DMS153 (cell line): ENCODE results near the gene TTLL11.
"Not testable (repeated sequence)": the region's sequence is repeated elsewhere in the genome, so short reads cannot be mapped to it uniquely, and the experiment has no call there.

Experiments used
- DNase-seq: peaks from one replicate; lab custom pipeline; 2025; lab: John Stamatoyannopoulos, UW

TTLL11 gene

DNA sequence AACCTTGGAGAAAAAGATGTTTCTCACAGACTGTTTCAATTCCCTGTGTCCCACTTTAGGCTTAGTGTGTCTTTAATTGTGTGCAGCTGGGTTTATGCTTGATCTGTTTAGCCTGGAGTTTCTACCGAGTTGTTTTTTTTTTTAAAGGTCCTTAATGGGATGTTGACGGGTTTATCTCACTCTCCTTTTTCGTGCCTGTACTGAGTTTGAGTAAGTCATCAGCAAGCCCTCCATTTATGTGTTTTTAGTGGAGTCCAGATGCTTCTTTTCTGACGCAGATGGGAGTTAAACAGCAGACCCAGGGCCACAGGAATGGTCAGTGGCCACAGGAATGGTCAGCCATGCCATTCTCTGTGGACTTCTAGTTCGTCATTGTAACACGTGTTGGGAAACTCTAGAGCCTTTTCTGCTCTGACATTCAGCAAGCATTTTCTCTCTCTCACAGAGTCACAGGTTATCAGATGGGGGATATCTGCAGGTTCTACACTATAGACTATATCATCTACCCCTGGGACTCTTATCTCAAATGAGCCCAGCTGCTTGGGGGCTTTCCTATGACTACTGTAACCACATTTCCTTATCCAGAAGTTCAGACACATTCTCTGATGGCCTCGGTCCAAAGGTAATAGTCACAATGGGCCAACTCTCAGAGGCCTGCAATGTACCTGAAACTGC lies 190.5 kb downstream of the TTLL11 start:
- no peak for DNase-seq

DNA sequence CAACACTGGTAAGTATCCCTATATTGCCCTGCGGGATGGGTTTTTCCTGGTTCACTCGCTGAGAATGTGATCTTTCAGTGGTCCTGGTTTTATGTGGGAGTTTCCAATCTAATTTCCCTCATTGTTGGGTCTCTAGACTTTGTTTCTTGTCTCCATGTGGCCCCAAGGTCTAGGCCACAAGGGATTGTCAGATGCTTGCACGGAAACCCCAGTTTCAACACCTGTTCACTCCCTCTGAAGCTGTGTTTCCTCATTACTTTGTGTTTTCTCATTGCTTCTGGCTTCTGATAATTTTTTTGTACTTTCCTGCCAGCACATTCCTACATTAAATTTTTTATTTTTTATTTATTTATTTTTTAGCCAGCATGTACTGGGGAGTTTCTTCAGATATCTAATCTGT lies 191.5 kb downstream of the TTLL11 start:
- DNase-seq: no peak

- no peak for DNase-seq
Measured at GRCh38 chr9:121900163-121900562, 192.9 kb downstream of the TTLL11 start.

DNA sequence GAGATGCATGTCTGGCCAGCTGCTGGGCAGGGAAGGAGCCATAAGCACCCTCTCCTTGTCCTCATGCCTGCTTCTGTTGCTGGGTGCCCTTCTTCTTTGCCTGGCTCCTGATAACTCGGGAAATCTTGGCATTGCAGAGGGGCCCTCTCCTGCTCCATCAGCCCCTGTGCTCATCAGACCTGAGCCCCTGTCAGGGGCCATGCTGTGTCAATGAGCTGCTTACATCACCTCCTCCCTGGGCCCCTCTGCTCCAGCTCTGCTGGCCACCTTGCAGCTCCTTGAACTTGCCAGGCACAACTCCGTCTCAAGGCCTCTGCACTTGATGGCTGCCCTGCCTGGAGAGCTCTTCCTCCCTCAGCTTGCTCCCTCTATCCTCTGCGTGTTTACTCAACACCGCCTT lies 194.3 kb downstream of the TTLL11 start:
- no peak for DNase-seq

GRCh38 chr9:121897140-121897539 lies 196.0 kb downstream of the TTLL11 start:
- no peak for DNase-seq

GRCh38 chr9:121896545-121896943 lies 196.6 kb downstream of the TTLL11 start:
- no peak for DNase-seq

- no peak for DNase-seq
Measured at GRCh38 chr9:121895818-121896544, 197.1 kb downstream of the TTLL11 start.

DNA sequence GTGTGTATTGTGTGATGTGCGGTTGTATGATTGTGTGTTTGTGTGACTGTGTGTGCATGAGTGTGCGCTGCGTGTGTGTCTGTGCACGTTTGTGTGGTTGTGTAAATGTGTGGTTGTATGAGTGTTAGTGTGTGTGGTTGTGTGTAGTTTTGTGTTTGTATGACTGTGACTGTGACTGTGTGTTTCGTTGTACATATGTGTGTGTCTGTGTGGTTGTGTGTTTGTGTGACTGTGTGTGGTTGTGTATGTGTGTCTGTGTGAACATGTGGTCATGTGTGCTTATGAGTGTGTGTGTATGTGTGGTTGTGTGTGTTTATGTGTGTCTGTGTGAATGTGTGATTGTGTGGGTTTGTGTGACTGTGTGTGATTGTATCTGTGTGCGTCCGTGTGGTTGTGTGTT lies 197.8 kb downstream of the TTLL11 start:
- DNase-seq: no peak

DNA sequence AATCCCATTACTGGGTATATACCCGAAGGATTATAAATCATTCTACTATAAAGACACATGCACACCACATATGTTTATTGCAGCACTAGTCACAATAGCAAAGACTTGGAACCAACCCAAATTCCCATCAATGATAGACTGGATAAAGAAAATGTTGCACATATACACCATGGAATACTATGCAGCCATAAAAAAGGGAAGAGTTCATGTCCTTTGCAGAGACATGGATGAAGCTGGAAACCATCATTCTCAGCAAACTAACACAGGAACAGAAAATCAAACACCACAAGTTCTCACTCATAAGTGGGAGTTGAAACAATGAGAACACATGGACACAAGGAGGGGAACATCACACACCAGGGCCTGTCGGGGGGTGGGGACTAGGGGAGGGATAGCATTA lies 198.7 kb downstream of the TTLL11 start:
- not testable (repeated sequence) for DNase-seq

DNA sequence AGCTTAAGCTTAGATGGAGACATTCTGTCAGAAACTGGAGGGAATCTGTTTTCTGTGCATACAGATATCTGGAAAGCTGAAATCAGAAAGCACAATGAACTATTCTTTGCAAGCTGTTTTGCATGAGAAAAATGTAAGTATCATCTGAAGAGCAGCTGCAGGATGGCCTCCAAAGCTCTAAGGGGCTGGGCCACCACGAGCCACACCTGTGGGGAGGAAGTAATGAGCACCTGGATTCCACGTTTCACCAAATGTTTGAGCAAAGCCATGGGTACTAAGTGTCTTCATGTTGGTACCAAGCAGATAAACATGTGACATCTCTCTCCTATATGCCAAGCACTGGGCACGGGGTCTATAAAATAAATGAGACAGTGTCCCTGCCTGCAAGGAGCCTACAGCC lies 199.3 kb downstream of the TTLL11 start:
- DNase-seq: no peak

DNA sequence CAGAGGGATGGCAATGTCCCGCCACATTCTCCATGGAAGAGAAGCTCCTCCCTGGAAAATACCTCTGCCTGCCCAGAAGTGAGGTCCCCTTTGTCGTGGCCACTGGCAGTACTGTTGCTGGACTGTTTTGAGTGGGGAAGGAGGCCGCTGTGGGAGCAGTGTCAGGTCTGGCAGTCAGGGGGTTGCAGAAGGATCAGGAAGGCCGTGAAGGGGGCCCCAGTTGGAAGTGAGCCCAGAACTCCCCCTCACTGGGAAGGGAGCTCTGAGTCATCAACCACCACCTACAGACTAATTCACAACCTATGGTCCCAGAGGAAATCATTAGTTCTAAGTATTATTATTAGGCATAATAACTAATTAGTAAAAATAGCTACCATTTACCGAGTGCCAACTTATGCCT lies 200.4 kb downstream of the TTLL11 start:
- DNase-seq: no peak

DNA sequence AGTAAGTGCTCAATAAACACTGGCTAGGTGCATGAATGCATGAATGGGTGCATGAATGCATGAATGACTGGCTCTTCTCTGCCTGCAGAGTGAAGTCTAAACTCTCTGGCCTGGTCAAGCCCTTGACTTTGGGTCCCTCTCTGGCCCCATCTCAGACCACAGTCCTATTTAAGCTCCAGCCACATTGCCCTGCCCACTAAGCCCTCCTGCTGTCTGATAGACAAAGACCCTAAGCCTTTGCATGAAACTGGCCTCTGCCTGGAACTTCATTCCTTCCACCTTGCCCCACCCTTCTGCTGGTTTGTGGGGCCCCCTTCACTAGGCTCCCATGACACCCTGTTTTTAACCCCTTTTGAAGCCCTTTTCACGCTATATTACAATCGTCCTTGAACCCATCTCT lies 202.4 kb downstream of the TTLL11 start:
- DNase-seq: no peak

DNA sequence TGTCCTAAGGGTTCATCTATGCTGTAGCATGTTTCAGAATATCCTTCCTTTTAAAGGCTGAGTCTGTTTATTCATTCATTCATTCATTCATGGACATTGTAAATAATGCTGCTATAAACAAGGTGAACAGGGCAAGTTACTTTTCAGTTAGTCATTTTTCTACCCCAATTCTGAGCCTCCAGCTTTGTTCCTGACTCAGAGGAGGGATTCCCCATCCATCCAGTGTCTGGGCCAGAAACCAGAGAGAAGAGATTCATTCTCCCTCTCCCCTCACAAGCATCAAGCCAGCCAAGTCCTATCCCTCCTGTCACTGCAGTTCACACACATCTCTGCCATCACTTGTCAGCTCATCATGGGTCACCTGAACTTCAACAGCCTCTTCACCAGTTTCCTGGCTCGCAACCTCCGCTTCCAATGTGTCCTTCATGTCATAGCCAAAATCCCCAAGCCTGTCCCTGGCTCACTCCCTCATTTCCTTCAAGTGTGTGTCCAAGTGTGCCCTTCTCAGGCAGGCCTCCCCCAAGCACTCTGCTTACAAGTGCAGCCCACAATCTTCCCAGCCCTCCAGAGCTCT lies 203.0 kb downstream of the TTLL11 start:
- DNase-seq: no peak

GRCh38 chr9:121888438-121888775 lies 204.7 kb downstream of the TTLL11 start:
- DNase-seq: no peak

GRCh38 chr9:121887553-121888437 lies 205.3 kb downstream of the TTLL11 start:
- no peak for DNase-seq

DNA sequence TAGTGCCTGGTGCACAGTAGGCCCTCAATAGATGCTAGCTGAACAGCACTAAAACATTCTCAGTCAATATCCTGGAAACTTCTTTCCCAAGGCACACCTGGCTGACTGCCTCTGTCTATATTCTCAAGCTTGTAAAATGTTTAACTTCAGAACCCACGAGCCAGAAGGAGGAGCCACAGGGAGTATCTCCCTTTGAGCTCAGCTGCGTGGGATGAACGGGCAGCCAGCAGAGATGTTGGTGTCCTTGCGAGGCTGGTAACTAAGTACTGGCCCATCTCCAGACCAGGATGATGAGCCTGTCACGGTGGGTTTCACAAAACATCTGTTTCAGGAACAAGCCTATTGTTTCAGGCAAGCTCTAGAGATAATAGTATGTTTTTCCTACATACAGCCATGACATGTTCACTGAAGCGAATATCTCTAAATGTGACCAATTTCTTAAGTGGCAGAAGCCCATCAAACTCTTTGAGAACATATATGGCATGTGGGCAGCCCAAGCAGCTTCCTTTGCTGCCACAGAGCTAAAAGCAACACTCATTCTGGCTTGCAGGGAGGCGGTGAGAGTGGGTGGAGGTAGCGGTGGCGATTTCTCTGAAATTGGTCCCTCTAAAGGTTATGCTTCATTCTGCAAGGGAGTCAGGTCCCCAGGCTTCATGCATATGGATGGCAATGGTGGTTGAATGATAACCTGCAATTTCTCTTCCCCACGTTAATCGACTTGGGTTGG lies 206.2 kb downstream of the TTLL11 start:
- no peak for DNase-seq

GRCh38 chr9:121885345-121885901 lies 207.7 kb downstream of the TTLL11 start:
- no peak for DNase-seq

DNA sequence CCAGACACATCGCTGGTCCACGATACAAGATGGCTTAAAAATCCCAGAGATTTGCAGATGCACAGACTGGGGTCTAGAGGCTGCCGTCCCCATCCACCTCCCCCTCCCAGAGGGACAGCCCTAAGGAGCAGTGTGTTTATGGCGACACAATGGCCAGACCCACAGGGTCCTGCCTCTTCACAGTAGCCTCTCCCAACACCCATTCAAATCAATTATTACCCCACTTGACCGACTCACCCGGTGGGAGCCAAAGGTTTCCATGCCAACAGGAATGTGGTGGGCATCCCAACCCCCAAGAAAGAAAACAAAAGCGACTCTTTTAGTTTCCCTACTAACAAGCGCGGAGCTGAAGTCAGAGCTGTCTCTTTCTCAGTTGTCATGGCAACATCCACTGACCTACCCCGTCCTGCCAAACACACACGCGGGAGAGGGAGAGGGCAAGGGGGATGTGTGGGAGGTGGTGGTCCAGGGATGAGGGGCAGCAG lies 209.0 kb downstream of the TTLL11 start:
- no peak for DNase-seq

DNA sequence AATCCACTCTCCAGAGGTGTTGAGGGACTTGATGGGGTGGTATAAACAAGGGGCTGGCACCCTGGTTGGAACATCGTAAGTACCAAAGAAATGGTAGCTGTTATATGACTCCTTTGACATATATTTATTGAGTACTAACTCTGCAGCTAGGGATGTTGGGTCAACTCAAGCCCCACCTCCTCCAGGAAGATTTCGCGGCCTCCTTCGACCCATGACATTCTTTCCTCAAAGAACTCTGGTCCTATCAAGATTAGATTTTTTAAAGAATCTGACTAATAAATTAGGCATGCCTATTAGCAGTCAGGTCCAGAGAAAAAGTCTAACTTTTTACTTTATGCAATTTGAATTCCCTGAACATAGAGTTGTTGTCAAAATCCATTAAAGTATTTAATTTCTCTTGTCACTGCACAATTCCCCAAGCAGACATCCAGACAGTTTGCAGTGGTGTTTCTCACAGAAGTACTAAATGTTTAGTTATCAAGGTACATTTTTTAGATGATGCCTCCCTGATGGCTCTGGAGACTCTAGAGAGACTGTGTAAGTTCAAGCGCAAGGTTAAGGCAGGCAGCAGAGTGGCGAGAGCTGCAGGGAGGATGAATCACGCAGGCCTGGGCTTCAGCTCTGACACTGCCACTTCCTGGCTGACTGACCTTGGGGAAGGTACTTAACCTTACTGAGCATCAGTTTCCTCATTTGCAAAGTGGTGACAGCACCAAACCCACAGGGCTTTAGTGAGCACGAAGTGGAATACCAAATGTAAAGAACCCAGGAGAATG lies 209.6 kb downstream of the TTLL11 start:
- DNase-seq: no peak

GRCh38 chr9:121881920-121882500 lies 211.1 kb downstream of the TTLL11 start:
- DNase-seq: peak; percentile 58
